ENCODE results near the gene MAS1.

MAS1 gene

GRCh38 chr6:159880412-159880975, 10.3 kb upstream of the MAS1 start:
- no peak for DNase-seq

GRCh38 chr6:159884720-159885119, 6.1 kb upstream of the MAS1 start:
- DNase-seq = no peak

- DNase-seq = no peak
Observed at GRCh38 chr6:159886270-159886669, 4.5 kb upstream of the MAS1 start.

- DNase-seq = no peak
Observed at GRCh38 chr6:159887146-159887545, 3.6 kb upstream of the MAS1 start.

- no peak for DNase-seq
Observed at GRCh38 chr6:159887761-159888160, 3.0 kb upstream of the MAS1 start.

- no peak for DNase-seq
Observed at GRCh38 chr6:159890201-159890600, 587 bp upstream of the MAS1 start.

GRCh38 chr6:159892053-159892452, 1.3 kb downstream of the MAS1 start:
- DNase-seq = no peak

GRCh38 chr6:159893064-159893463, 2.3 kb downstream of the MAS1 start:
- no peak for DNase-seq

GRCh38 chr6:159894991-159895390, 4.2 kb downstream of the MAS1 start:
- DNase-seq = no peak

- no peak for DNase-seq
Observed at GRCh38 chr6:159897603-159898002, 6.8 kb downstream of the MAS1 start.

GRCh38 chr6:159898519-159898918, 7.7 kb downstream of the MAS1 start:
- no peak for DNase-seq

GRCh38 chr6:159899994-159900745, 9.4 kb downstream of the MAS1 start:
- DNase-seq = no peak

- DNase-seq = no peak
Observed at GRCh38 chr6:159902620-159903019, 11.8 kb downstream of the MAS1 start.

GRCh38 chr6:159904497-159904911, 13.7 kb downstream of the MAS1 start:
- DNase-seq = no peak

GRCh38 chr6:159906400-159906799, 15.6 kb downstream of the MAS1 start:
- no peak for DNase-seq

- no peak for DNase-seq
Observed at GRCh38 chr6:159908535-159908934, 17.7 kb downstream of the MAS1 start.

GRCh38 chr6:159908979-159909378, 18.2 kb downstream of the MAS1 start:
- no peak for DNase-seq

- DNase-seq = no peak
Observed at GRCh38 chr6:159910342-159910741, 19.6 kb downstream of the MAS1 start.

GRCh38 chr6:159913375-159913774, 22.6 kb downstream of the MAS1 start:
- no peak for DNase-seq

GRCh38 chr6:159913862-159914564, 23.2 kb downstream of the MAS1 start:
- no peak for DNase-seq

- no peak for DNase-seq
Observed at GRCh38 chr6:159914565-159914923, 23.8 kb downstream of the MAS1 start.

- no peak for DNase-seq
Observed at GRCh38 chr6:159915397-159915796, 24.6 kb downstream of the MAS1 start.

- DNase-seq = no peak
Observed at GRCh38 chr6:159916237-159916636, 25.4 kb downstream of the MAS1 start.

- DNase-seq = no peak
Observed at GRCh38 chr6:159916752-159917151, 26.0 kb downstream of the MAS1 start.
